Mucosa of gallbladder (tissue), 1 donor: ENCODE measurements around the gene MED22. TPM values are rescaled to one million over a fixed set of nuclear protein-coding genes. Genes with fewer than 3 reads are reported as not detected.
A peak's percentile ranks its signal among the peaks of the same experiment; 100 is the strongest.
"Not testable (repeated sequence)": the region's sequence is repeated elsewhere in the genome, so short reads cannot be mapped to it uniquely, and the experiment has no call there.

Experiments
- DNase-seq: peaks from one replicate; pipeline ENCODE4 v3.0.0-alpha.2; 2020; ENCODE audit warnings: low spot score
- total RNA-seq: library from RNA; stranded (reverse); gene quantifications from one replicate; pipeline ENCODE4 v1.2.1, GENCODE V29; 2021
- donor health status: DM: no; HTN: no; CAD: no.

MED22 gene
- 28.7 TPM for total RNA-seq

DNA sequence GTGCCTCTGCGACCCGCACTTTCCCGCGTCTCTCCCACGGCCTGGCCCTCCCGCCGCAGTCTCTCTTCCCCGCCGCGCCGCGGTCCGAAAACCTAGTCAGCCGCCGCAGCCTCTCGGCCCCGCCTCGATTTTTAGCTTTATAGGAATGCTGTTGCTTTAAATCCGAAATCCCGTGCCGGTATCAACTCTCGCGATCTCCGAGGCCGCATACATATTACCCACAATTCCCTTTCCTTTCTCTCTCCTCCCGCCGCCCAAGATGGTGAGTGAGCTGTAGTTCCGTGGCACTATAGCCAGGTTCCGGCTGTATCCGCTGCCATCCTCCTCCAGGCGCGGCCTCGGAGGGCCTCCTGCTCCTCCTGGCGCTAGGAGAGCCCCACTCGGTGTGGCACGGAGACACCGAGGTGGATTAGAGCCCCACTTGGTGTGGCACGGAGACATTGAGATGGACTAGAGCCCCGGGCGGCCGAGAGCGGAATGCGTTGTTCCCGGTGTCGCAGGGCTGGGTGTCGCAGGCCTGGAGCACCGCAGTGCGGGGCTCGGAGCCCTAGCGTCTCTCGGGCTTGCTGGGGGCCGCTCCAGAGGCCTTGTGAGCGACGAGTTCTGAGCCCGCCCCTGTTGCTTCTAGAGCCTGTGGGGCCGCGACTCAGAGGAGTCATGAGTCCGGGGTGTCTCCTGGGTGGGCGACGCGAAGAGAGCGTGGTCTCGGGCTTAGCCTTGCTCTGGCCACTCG is at the start of gene MED22, which contains the start of gene RPL7A:
TSS of gene MED22 (minus strand) at position 147 of the 733 bp plus-strand sequence. CDS start 1,469 bp downstream, outside the sequence.
TSS of gene RPL7A (plus strand) at position 234 of the 733 bp plus-strand sequence. CDS start at position 260, 26 bp downstream.
- DNase-seq, result peak; percentile 98

DNA sequence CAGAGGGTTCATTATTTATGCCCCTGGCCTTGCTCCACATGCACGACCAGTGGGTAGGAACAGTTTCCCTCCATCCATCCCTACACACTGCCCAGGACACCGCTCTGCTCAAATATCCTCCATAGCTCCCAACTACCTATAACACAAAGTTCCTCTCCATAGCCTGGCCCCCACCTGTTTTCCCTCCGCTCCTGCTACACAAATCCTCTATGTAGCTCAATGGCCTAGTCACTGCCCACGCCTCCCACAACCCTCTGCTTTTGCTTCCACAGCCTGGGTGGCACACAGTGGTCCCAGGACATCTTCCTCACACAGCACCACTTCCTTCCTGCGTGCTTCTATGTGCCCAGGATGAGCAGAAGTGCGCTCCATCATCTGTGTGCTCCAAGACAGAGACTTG is 49.4 kb upstream of the MED22 start:
- no peak for DNase-seq

DNA sequence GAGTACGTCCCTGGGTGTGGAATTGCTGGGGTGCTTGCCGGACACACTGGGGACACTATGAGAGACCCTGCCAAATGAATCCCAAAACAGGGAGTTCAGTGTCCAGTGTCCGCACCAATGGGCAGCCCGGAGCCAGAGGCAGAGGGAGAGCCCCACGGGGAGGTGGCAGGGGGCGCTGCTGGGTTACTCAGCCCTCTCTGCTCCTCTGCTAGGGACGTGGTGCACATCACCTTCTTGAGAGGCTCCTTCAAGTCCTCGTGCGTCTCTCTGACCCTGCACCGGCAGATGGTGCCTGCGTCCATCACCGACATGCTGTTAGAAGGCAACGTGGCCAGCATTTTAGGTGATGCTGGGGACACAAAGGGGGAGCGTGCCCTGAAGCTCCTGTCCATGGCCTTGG is 49.0 kb upstream of the MED22 start:
- no peak for DNase-seq

DNA sequence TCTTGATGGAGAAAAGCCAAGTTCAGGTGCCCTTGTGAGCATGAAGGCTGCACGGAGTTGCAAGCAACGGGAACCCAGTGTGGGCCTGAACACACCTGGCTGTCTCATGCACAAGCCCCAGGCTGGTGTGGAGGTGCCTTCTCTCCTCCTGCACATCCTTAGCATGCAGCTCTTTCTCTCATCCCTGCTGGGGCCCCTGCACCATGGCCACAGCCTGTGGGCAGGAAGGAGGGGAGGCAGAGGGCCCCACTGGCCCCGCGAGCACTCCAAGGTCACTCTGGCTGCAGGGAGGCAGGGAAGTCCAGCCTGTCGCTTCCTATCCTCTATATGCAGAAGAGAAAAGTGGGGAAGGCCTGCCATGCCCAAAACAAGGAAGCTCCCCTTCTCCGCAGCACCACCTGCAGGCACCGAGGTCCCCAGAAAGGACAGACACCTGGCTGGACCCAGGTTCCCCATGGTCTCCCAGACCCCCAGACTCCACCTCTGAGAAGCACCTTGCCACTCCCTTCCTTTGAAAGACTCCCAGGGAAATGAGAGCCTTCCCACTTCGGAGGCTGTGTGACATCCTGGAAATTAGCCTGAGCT is 46.8 kb upstream of the MED22 start:
- no peak for DNase-seq

DNA sequence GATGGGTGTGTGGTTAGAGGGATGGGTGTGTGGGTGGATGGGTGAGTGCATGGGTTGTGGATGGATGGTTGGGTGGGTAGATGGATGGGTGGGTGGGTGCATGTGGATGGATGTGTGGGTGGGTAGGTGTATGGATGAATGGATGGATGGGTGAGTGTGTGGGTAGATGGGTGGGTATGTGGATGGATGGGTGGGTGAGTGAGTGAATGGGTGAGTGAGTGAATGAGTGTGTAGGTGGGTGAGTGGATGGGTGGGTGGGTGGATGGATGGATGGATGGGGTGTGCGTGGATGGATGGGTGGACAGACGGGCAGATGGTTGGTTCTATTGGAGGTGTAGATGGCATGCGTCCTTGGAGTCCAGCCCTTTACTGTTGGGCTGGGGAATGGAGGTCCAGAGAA is 45.5 kb upstream of the MED22 start:
- DNase-seq, result no peak

DNA sequence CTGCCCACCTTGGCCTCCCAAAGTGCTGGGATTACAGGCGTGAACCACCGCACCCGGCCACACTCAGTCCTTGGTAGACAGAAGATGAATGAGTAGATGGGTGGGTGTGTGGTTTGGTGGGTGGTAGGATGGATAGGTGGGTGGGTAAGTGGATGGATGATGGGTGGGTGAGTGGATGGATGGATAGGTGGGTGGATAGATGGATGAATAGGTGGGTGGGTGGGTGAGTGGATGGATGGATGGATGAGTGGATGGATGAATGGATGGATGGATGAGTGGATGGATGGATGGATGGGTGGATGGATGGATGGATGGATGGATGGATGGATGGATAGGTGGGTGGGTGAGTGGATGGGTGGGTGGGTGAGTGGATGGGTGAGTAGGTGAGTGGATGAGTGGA is 44.4 kb upstream of the MED22 start:
- DNase-seq, result not testable (repeated sequence)

DNA sequence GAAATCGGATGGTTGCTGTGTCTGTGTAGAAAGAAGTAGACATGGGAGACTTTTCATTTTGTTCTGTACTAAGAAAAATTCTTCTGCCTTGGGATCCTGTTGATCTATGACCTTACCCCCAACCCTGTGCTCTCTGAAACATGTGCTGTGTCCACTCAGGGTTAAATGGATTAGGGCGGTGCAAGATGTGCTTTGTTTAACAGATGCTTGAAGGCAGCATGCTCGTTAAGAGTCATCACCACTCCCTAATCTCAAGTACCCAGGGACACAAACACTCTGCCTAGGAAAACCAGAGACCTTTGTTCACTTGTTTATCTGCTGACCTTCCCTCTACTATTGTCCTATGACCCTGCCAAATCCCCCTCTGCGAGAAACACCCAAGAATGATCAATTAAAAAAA is 43.5 kb upstream of the MED22 start:
- not testable (repeated sequence) for DNase-seq

DNA sequence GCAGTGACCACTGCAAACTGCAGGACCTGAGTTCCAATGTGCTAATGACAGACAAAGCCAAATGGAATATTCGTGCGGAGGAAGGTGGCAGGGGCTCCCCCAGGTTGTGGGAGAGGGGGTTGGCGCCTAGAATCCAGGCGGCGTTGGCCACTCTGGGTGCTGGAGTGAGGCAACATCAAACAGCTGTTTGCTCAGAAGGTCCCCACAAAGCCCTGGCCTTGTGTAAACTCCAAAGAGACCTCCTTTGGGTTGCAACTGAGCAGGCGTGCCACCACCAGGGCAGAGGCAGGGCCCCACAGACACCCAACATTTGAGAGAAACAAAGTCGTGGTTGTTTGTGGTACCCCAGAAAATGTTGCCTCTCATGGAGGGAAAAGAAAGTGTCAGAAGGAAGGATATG is 42.8 kb upstream of the MED22 start:
- no peak for DNase-seq

DNA sequence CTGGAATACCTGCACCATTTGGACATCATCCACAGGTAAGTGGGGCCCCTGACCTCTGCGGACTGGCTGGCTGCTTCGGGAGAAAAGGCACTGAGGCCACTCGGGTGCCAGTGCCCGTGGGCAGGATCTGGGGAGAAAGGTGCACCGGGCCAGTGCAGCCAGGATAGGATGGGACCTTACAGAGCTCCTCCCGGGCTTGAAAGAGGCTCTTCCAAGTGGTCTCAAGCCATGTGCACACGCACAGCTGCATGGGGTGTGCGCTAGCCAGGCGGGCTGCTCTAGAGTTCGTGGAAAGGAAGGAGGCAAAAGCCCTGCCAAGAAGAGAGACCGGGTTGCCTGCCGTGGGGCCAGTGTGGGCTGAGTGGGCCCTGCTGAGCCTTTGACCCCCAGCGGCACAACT is 41.6 kb upstream of the MED22 start:
- DNase-seq, result no peak

DNA sequence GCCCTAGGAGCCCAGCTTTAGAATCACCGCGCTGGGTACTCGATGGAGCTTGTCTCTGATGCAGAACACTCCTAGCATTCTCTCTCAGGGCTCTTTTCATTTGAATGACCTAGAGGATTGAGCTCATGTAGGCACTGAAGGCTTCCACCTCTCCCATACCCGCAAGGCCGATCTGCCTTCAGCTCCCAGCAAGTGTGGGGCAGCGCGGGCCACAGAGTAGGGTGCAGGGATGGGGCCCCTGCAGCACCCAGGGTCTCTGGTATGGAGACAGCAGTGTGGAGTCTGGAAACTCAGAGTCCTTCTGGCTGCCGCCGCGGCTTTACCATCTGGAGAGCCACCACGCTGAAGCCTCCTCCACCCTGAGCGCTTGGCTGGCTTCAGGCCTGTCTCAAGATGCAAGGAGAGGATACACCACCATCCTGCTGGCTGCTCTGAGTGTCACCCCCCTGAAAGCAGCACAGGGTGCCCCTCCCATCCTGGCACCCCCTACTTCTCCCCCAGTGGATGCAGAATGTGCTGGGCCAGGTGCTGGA is 41.2 kb upstream of the MED22 start:
- DNase-seq, result no peak

DNA sequence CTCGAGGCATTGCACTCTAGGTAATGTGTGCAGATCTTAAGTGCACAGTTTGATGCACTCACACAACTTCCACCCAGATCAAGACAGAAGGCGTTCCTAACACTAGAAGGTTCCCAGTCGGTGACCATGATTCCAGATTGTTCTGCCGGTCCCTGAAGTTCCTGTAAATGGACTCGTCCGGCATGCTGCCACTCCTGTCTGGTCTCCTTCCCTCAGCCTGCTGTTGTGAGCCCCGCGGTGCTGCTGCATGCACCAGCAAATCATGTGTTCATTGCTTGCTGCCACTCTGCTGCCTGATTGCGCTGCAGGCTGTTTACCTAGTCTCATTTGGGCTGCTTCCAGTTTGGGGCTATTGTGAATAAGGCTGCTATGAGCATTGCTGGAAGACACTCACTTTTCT is 39.7 kb upstream of the MED22 start:
- DNase-seq, result no peak

DNA sequence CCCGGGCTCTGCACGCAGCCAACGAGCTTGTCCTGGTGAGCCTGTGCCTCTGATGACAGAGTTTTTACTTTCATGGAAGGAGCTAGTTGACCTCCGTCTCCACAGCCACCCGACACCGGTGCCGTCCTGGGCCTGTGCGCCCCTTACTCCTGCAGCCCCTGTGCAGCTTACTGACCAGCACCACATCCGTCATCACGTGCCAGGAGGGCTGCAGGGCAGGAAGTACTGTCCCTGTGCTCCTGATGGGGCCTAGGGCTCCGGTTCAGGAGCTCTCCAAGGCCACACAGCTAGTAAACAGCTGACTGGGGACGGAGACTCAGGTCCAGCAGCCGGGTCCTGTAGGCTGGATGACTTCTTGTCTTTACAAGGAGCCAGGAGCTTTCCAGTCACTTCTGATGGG is 38.4 kb upstream of the MED22 start:
- no peak for DNase-seq

DNA sequence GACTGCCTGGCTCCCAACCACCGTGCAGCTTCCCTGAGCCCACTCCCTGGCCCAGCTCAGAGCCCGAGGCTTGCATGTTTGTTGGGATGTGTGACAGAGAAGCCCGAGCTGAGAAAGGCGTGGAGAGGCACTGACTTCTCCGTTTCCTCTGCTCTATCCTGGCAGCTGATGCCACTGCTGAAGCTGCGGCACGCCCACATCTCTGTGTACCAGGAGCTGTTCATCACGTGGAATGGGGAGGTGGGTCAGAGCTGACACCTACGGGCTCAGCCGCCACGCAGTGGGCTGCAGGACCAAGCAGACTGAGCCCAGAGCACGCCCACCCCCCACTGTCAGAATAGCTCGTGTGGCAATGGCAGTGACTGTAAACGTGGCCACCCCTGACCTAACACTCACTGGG is 37.5 kb upstream of the MED22 start:
- DNase-seq, result no peak

DNA sequence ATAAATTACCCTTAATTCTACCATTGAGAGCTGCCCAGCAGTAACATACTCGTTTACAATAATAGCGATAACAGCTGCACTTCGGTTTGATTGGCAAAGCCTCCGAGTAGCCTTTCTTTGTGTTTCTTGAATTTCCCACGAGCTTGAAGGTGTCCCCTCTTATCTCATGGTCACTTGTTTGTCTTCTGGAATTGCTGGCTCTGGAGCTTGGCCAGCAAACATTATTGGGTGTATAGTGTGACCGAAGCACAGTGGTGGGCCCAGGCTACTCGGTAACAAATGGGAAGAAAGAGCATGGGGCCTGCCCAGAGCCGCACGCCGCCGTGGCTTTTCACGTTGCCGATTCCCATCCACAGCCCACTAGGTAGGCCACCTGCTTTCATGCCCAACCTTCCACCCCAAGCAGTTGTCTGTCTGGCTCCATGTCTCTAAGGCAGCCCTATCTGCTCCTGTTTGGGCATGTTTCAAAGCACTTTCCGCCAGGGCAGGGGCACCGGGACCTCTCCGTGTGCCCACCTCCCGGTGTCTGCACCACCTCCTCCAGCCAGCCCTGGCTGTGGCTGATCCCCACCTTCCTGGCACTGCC is 36.9 kb upstream of the MED22 start:
- no peak for DNase-seq

DNA sequence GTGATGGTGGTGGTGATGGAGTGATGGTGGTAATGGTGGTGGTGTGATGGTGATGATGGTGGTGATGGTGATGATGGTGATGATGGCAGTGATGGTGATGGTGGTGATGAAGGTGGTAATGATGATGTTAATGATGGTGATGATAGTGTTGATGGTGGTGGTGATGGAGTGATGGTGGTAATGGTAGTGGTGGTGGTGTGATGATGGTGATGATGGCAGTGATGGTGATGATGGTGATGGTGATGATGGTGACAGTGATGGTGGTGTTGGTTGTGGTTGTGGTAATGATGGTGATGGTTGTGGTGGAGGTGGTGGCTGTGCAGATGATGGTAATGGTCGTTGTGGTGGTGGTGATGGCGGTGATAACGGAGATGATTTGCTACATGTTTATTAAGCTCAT is 35.5 kb upstream of the MED22 start:
- DNase-seq, result no peak

DNA sequence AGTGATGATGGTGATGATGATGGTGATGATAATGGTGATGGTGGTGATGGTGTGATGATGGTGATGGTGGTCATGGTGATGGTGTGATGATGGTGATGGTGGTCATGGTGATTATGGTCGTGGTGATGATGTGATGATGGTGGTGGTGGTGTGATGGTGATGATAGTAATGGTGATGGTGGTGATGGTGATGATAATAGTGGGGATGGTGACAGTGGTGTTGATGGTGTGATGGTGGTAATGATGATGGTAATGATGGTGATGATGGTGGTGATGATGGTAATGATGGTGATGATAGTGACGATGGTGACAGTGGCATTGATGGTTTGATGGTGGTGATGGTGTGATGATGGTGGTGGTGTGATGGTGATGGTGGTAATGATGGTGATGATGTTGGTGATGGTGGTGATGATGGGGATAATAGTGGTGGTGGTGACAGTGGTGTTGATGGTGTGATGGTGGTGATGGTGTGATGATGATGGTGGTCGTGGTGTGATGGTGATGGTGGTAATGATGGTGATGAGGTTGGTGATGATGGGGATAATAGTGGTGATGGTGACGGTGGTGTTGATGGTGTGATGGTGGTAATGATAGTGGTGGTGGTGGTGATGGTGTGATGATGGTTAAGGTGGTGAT is 34.7 kb upstream of the MED22 start:
- DNase-seq, result no peak

DNA sequence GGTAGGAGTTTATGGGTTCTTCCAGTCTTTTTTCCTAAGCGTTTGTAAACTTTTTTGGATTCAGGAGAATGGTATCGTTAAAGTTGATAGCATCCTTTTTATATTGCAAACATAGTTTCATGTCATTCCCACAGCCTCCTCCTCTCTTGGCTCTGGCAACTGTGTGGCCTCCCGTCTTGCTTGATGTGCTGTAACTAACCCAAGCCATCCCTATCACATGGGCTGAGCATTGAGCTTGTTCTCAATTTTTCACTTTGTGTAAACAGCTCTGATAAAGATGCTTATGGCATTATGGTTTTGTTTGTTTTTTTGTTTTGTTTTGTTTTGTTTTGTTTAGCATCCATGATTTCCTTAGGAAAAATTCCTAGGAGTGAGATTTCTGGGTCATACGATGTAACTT is 32.8 kb upstream of the MED22 start:
- no peak for DNase-seq

DNA sequence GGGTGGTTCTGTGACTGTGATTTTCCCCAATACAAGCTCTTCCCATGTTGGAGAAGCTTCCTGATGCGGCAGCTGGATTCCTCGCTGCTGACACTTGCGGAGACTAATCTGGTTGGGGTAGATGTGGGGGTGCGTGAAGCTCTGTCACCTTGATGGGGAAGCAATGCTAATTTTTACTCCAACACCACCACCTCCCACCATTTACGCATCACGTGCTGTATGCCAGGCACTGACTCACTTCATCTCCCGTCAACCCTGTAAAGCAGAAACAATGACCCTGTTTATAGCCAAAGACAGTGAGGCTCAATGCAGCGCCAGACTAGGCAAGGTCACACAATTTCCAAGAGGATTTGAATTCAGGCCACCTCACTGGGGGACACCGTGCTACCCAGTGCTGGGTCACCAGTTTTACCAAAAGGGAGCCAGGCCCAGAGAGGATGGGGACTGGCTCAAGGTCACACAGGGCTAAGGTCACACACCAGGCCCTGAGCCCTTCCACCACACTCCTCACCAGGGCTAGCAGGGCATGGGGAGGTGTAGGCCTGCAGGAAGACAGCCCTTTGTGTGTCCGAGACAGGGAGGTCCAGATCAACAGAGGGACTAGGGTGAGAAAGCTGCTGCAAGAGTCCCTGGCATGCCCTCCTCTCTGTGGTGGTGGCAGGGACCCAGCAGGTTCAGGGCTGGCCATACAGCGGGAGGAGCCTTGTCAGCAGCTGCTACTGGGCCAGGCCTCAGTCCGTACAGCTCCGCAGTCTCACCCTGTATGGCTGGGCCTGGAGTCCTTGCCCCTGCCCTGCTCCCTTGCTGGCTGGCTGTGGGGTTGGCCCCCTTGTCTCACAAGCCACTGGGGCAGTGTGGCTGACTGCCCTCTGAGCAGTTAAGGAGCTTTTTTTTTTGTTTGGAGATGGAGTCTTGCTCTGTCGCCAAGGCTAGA is 31.5 kb upstream of the MED22 start:
- no peak for DNase-seq

DNA sequence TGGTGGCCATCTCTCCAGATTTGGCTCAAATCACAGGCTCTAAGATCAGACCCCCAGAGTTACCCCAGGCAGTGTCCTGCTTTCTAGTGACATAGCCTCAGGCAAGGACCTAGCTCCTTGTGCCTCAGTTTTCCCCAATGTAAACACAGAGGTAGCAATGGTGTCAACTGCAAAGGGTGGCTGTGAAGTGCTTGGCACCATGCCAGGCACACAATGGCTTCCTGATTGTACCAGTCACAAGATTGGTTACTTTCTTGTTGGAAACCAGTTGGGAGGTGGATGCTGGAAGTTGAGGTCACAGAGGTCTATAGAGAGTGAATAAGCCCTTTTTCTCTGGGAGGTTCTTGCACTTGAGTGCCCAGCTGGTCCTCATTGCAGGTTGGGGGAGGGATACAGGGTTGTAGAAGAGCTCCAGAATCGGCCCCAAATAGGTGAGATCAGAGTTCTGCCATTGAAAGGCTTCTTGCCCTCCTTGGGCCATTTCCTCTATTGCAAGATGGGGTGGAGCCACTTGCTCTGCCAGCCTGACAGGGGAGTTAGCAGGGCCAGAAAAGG is 30.6 kb upstream of the MED22 start:
- no peak for DNase-seq

DNA sequence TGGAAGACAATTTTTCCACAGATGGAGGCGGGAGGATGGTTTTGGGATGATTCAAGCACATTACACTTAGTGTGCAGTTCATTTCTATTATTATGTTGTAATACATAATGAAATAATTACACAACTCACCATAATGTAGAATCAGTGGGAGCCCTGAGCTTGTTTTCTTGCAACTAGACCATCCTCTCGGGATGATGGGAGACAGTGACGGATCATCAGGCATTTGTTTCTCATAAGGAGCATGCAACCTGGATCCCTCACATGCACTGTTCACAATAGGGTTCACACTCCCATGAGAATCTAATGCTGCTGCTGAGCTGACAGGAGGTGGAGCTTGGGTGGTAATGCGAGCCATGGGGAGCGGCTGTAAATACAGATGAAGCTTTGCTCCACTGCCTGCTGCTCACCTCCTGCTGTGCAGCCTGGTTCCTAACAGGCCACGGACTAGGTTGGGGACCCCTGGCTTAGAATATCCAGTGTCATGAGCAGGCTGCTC is 29.8 kb upstream of the MED22 start:
- DNase-seq, result no peak

DNA sequence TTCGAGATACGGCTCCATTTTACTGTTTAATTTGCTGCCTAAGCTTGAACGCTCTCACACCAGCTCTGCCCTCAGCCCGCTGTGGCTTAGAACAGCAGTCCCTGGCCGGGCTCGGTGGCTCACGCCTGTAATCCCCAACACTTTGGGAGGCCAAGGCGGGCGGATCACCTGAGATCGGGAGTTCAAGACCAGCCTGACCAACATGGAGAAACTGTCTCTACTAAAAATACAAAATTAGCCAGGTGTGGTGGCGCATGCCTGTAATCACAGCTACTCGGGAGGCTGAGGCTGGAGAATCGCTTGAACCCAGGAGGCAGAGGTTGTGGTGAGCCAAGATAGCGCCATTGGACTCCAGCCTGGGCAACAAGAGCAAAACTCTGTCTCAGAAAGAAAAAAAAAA is 29.3 kb upstream of the MED22 start:
- DNase-seq, result not testable (repeated sequence)
